ENCODE results near the gene ME3.

The ME3 gene

GRCh38 chr11:86692746-86693145, 20.3 kb upstream of the ME3 start:
- Histone ChIP-seq H3K36me3 (ENCODE audit: control insufficient read depth, insufficient read depth, low read length) (no peaks in the 10 kb centered on the region), H3K4me3 (replicated peaks; ENCODE audit: low read depth, low read length) (no peak overlapping the region), H3K27me3 (replicated peaks; ENCODE audit: control insufficient read depth, insufficient read depth, low read length) (no peaks in the 10 kb centered on the region)
- no peak for TF ChIP-seq CTCF (IDR thresholded peaks at IDR 0.05; ENCODE audit: insufficient read depth, low read length, poor library complexity, severe bottlenecking)
- DNase-seq (ENCODE audit: extremely low read depth, insufficient read length): no peak

GRCh38 chr11:86692317-86692716, 19.9 kb upstream of the ME3 start:
- no peak for DNase-seq (ENCODE audit: extremely low read depth, insufficient read length)
- Histone ChIP-seq H3K4me3 (replicated peaks; ENCODE audit: low read depth, low read length) (no peak overlapping the region), H3K27me3 (replicated peaks; ENCODE audit: control insufficient read depth, insufficient read depth, low read length) (no peaks in the 10 kb centered on the region), H3K36me3 (ENCODE audit: control insufficient read depth, insufficient read depth, low read length) (no peaks in the 10 kb centered on the region)
- no peak for TF ChIP-seq CTCF (IDR thresholded peaks at IDR 0.05; ENCODE audit: insufficient read depth, low read length, poor library complexity, severe bottlenecking)

GRCh38 chr11:86688398-86689179, 16.2 kb upstream of the ME3 start:
- no peak overlapping the region for H3K4me3 ChIP-seq (replicated peaks; ENCODE audit: low read depth, low read length)
- TF ChIP-seq CTCF (IDR thresholded peaks at IDR 0.05; ENCODE audit: insufficient read depth, low read length, poor library complexity, severe bottlenecking): no peak
- no peaks in the 10 kb centered on the region for H3K36me3 ChIP-seq (ENCODE audit: control insufficient read depth, insufficient read depth, low read length)
- no peak for DNase-seq (ENCODE audit: extremely low read depth, insufficient read length)
- no peaks in the 10 kb centered on the region for H3K27me3 ChIP-seq (replicated peaks; ENCODE audit: control insufficient read depth, insufficient read depth, low read length)

- Histone ChIP-seq H3K27me3 (replicated peaks; ENCODE audit: control insufficient read depth, insufficient read depth, low read length) (no peaks in the 10 kb centered on the region), H3K36me3 (ENCODE audit: control insufficient read depth, insufficient read depth, low read length) (no peaks in the 10 kb centered on the region), H3K4me3 (replicated peaks; ENCODE audit: low read depth, low read length) (no peak overlapping the region)
- DNase-seq (ENCODE audit: extremely low read depth, insufficient read length): no peak
- no peak for TF ChIP-seq CTCF (IDR thresholded peaks at IDR 0.05; ENCODE audit: insufficient read depth, low read length, poor library complexity, severe bottlenecking)
These were observed 14.9 kb upstream of the ME3 start for GRCh38 chr11:86687185-86687778.

GRCh38 chr11:86686531-86686930, 14.1 kb upstream of the ME3 start:
- no peak for DNase-seq (ENCODE audit: extremely low read depth, insufficient read length)
- H3K36me3 ChIP-seq (ENCODE audit: control insufficient read depth, insufficient read depth, low read length): no peaks in the 10 kb centered on the region
- TF ChIP-seq CTCF (IDR thresholded peaks at IDR 0.05; ENCODE audit: insufficient read depth, low read length, poor library complexity, severe bottlenecking): no peak
- no peak overlapping the region for H3K4me3 ChIP-seq (replicated peaks; ENCODE audit: low read depth, low read length)
- no peaks in the 10 kb centered on the region for H3K27me3 ChIP-seq (replicated peaks; ENCODE audit: control insufficient read depth, insufficient read depth, low read length)

All from GM06990 (cell line).